HEK293 (cell line): ENCODE results near the gene SLC49A3.

Experiments used
- CTCF ChIA-PET: fragments of 350-600 bp; formaldehyde crosslinking; extraction: SDS; loops from one replicate; lab custom pipeline; 2021; ENCODE audit warnings: antibody characterized with exemption; lab: Yijun Ruan, JAX
- POLR2A ChIA-PET: fragments of 300-600 bp; formaldehyde crosslinking; extraction: SDS; loops from one replicate; lab custom pipeline; 2020; ENCODE audit warnings: antibody characterized with exemption, inconsistent platforms; lab: Yijun Ruan, JAX
- H3K27ac ChIP-seq: fragments of 200-500 bp; sonication (Bioruptor generic); 2 replicates; pipeline ENCODE4 v1.5.1; 2014; ENCODE audit warnings: low read depth, low read length, control low read depth, inconsistent platforms; ENCODE audit errors: extremely low read depth
- H3K36me3 ChIP-seq, 2 experiments: fragments of 200-500 bp in 1 of 2; sonication (Bioruptor generic) in 1 of 2; 1 replicate in 1 of 2; 2 replicates in 1 of 2; pipeline ENCODE4 v1.5.1; 2014 to 2017; ENCODE audit warnings: inconsistent platforms in 2 of 2, low read length in 2 of 2; ENCODE audit not compliant: control insufficient read depth in 2 of 2, insufficient read depth in 1 of 2
- H3K4me1 ChIP-seq: fragments of 200-500 bp; sonication (Bioruptor generic); 2 replicates; pipeline ENCODE4 v1.5.1; 2014; ENCODE audit warnings: mild to moderate bottlenecking, low read length, inconsistent platforms; ENCODE audit not compliant: control insufficient read depth, insufficient read depth
- H3K4me3 ChIP-seq: 2 replicates; pipeline ENCODE4 v1.5.1; 2011; ENCODE audit warnings: low read depth, mild to moderate bottlenecking, control low read depth, low read length, moderate library complexity
- H3K9me3 ChIP-seq: fragments of 200-500 bp; sonication (Bioruptor generic); 2 replicates; pipeline ENCODE4 v1.5.1; 2014; ENCODE audit warnings: low read depth, low read length, inconsistent platforms; ENCODE audit not compliant: control insufficient read depth, insufficient read depth
- GFI1B ChIP-seq: fragments of 450-650 bp; formaldehyde crosslinking; IDR thresholded peaks from 2 replicates; pipeline ENCODE4 v1.5.1; 2016; ENCODE audit warnings: missing biosample characterization, missing genetic modification characterization
- GLI2 ChIP-seq: fragments of 450-650 bp; formaldehyde crosslinking; IDR thresholded peaks from 2 replicates; pipeline ENCODE4; 2017; ENCODE audit warnings: missing biosample characterization, missing genetic modification characterization, low read depth, borderline replicate concordance
- GLIS1 ChIP-seq: fragments of 450-650 bp; formaldehyde crosslinking; IDR thresholded peaks from 2 replicates; pipeline ENCODE4 v1.5.1; 2016; ENCODE audit warnings: missing biosample characterization, missing genetic modification characterization
- HOXD13 ChIP-seq: sonication (generic); formaldehyde crosslinking; IDR thresholded peaks from 2 replicates; pipeline ENCODE4 v1.8.0; 2022; ENCODE audit warnings: missing genetic modification reagents, borderline replicate concordance
- KLF1 ChIP-seq: fragments of 450-650 bp; formaldehyde crosslinking; IDR thresholded peaks from 2 replicates; pipeline ENCODE4 v1.5.1; 2016; ENCODE audit warnings: missing biosample characterization, missing genetic modification characterization
- MYNN ChIP-seq: fragments of 450-650 bp; formaldehyde crosslinking; IDR thresholded peaks from 2 replicates; pipeline ENCODE4 v1.5.1; 2016; ENCODE audit warnings: missing biosample characterization, missing genetic modification characterization, borderline replicate concordance
- PRDM1 ChIP-seq: fragments of 450-650 bp; formaldehyde crosslinking; IDR thresholded peaks from 2 replicates; pipeline ENCODE4; 2016; ENCODE audit warnings: missing biosample characterization, missing genetic modification characterization
- ZBTB8A ChIP-seq: fragments of 450-650 bp; formaldehyde crosslinking; IDR thresholded peaks from 2 replicates; pipeline ENCODE4 v1.5.1; 2016; ENCODE audit warnings: missing biosample characterization, missing genetic modification characterization
- ZNF202 ChIP-seq: fragments of 450-650 bp; formaldehyde crosslinking; IDR thresholded peaks from 2 replicates; pipeline ENCODE4 v1.5.1; 2016; ENCODE audit warnings: missing biosample characterization, missing genetic modification characterization, borderline replicate concordance
- ZNF335 ChIP-seq: fragments of 450-650 bp; formaldehyde crosslinking; conservative IDR thresholded peaks from 2 replicates; pipeline ENCODE4 v1.5.1; 2016; ENCODE audit warnings: missing biosample characterization, missing genetic modification characterization
- ZNF362 ChIP-seq: fragments of 450-650 bp; formaldehyde crosslinking; IDR thresholded peaks from 2 replicates; pipeline ENCODE4 v1.5.1; 2016; ENCODE audit warnings: missing biosample characterization, missing genetic modification characterization
- ZNF580 ChIP-seq: fragments of 450-650 bp; formaldehyde crosslinking; IDR thresholded peaks from 2 replicates; pipeline ENCODE4 v1.5.1; 2016; ENCODE audit warnings: missing biosample characterization, missing genetic modification characterization
- ZNF596 ChIP-seq: fragments of 450-650 bp; IDR thresholded peaks from 2 replicates; pipeline ENCODE4 v1.5.0; 2018; ENCODE audit warnings: missing biosample characterization, mild to moderate bottlenecking, missing genetic modification characterization, moderate library complexity
- ZNF629 ChIP-seq: fragments of 450-650 bp; formaldehyde crosslinking; IDR thresholded peaks from 2 replicates; pipeline ENCODE4 v1.5.1; 2017; ENCODE audit warnings: missing biosample characterization, missing genetic modification characterization
- ZNF670 ChIP-seq: fragments of 450-650 bp; formaldehyde crosslinking; IDR thresholded peaks from 2 replicates; pipeline ENCODE4 v1.5.1; 2016; ENCODE audit warnings: missing biosample characterization, missing genetic modification characterization, low read depth
- ZNF701 ChIP-seq: fragments of 450-650 bp; formaldehyde crosslinking; IDR thresholded peaks from 2 replicates; pipeline ENCODE4 v1.5.1; 2016; ENCODE audit warnings: missing biosample characterization, missing genetic modification characterization
- ZSCAN30 ChIP-seq: fragments of 450-650 bp; IDR thresholded peaks from 2 replicates; pipeline ENCODE4 v1.5.1; 2018; ENCODE audit warnings: missing biosample characterization, mild to moderate bottlenecking, missing genetic modification characterization, moderate library complexity
- TF ChIP-seq, protein P1 (sequence below): fragments of 450-650 bp; formaldehyde crosslinking; IDR thresholded peaks from 2 replicates; pipeline ENCODE4 v1.5.1; 2016; ENCODE audit warnings: missing biosample characterization, missing genetic modification characterization
- TF ChIP-seq, protein P2 (sequence below): fragments of 450-650 bp; formaldehyde crosslinking; IDR thresholded peaks from 2 replicates; pipeline ENCODE4 v1.5.1; 2016; ENCODE audit warnings: missing biosample characterization, missing genetic modification characterization
- TF ChIP-seq, protein P3 (sequence below): fragments of 450-650 bp; formaldehyde crosslinking; IDR thresholded peaks from 2 replicates; pipeline ENCODE4 v1.5.1; 2017; ENCODE audit warnings: missing biosample characterization, missing genetic modification characterization
- TF ChIP-seq, protein P4 (sequence below): fragments of 450-650 bp; formaldehyde crosslinking; conservative IDR thresholded peaks from 2 replicates; pipeline ENCODE4 v1.5.1; 2016; ENCODE audit warnings: low read depth, missing biosample characterization, missing genetic modification characterization

The SLC49A3 gene

GRCh38 chr4:661881-662761 lies 26.8 kb downstream of the SLC49A3 start (continued):
- TF ChIP-seq, protein P1, sequence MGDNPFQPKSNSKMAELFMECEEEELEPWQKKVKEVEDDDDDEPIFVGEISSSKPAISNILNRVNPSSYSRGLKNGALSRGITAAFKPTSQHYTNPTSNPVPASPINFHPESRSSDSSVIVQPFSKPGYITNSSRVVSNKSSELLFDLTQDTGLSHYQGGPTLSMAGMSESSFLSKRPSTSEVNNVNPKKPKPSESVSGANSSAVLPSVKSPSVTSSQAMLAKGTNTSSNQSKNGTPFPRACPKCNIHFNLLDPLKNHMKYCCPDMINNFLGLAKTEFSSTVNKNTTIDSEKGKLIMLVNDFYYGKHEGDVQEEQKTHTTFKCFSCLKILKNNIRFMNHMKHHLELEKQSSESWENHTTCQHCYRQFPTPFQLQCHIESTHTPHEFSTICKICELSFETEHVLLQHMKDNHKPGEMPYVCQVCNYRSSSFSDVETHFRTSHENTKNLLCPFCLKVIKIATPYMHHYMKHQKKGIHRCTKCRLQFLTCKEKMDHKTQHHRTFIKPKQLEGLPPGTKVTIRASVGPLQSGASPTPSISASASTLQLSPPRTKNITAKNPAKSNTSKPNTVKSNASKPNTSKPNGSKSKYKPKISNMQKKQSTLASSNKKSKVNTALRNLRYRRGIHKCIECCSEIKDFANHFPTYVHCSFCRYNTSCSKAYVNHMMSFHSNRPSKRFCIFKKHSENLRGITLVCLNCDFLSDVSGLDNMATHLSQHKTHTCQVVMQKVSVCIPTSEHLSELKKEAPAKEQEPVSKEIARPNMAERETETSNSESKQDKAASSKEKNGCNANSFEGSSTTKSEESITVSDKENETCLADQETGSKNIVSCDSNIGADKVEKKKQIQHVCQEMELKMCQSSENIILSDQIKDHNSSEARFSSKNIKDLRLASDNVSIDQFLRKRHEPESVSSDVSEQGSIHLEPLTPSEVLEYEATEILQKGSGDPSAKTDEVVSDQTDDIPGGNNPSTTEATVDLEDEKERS: no peak
- no peak for TF ChIP-seq ZBTB8A (tag by site-specific recombination)
- TF ChIP-seq KLF1: no peak

DNA sequence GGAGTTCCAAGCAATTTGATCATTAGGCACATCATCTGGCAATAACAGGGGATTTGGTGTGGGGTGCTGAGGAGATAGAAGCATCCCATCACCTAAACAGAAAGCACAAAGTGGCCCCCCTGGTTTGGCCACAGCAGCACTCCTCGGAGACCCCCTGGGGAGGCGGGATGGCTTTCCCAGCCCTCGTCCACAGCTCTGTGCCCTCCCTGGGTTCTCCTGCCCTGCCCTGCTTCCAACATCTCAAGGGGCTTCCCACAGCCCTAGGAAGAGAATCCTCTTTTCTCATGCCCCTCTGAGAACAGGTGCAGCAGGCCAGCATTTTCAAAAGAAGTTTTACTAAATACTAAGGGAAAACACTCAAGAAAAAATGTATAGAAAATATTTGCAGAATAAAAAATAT lies 27.7 kb downstream of the SLC49A3 start:
- TF ChIP-seq ZNF202 (no peak), ZNF362 (no peak), GLIS1 (0 out of 2 replicates have a peak, but pooled peaks have one; percentile 14), GLI2 (no peak)
- TF ChIP-seq, protein P2, sequence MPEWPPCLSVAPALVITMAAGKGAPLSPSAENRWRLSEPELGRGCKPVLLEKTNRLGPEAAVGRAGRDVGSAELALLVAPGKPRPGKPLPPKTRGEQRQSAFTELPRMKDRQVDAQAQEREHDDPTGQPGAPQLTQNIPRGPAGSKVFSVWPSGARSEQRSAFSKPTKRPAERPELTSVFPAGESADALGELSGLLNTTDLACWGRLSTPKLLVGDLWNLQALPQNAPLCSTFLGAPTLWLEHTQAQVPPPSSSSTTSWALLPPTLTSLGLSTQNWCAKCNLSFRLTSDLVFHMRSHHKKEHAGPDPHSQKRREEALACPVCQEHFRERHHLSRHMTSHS: no peak
- TF ChIP-seq, protein P3, sequence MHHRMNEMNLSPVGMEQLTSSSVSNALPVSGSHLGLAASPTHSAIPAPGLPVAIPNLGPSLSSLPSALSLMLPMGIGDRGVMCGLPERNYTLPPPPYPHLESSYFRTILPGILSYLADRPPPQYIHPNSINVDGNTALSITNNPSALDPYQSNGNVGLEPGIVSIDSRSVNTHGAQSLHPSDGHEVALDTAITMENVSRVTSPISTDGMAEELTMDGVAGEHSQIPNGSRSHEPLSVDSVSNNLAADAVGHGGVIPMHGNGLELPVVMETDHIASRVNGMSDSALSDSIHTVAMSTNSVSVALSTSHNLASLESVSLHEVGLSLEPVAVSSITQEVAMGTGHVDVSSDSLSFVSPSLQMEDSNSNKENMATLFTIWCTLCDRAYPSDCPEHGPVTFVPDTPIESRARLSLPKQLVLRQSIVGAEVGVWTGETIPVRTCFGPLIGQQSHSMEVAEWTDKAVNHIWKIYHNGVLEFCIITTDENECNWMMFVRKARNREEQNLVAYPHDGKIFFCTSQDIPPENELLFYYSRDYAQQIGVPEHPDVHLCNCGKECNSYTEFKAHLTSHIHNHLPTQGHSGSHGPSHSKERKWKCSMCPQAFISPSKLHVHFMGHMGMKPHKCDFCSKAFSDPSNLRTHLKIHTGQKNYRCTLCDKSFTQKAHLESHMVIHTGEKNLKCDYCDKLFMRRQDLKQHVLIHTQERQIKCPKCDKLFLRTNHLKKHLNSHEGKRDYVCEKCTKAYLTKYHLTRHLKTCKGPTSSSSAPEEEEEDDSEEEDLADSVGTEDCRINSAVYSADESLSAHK (tag by site-specific recombination): no peak
- CTCF ChIA-PET: no interaction called here
- Histone ChIP-seq H3K36me3 (no peaks in the 10 kb centered on the region), H3K4me1 (no peaks in the 10 kb centered on the region), H3K9me3 (no peaks in the 10 kb centered on the region), H3K27ac (no peak overlapping the region), H3K4me3 (no peak overlapping the region)
- POLR2A ChIA-PET: no interaction called here

GRCh38 chr4:660401-660800 lies 28.6 kb downstream of the SLC49A3 start:
- Histone ChIP-seq H3K36me3 (no peaks in the 10 kb centered on the region), H3K4me1 (no peaks in the 10 kb centered on the region), H3K27ac (no peak overlapping the region), H3K4me3 (no peak overlapping the region), H3K9me3 (no peaks in the 10 kb centered on the region)
- CTCF ChIA-PET: no interaction called here
- POLR2A ChIA-PET: no interaction called here
- TF ChIP-seq, protein P4, sequence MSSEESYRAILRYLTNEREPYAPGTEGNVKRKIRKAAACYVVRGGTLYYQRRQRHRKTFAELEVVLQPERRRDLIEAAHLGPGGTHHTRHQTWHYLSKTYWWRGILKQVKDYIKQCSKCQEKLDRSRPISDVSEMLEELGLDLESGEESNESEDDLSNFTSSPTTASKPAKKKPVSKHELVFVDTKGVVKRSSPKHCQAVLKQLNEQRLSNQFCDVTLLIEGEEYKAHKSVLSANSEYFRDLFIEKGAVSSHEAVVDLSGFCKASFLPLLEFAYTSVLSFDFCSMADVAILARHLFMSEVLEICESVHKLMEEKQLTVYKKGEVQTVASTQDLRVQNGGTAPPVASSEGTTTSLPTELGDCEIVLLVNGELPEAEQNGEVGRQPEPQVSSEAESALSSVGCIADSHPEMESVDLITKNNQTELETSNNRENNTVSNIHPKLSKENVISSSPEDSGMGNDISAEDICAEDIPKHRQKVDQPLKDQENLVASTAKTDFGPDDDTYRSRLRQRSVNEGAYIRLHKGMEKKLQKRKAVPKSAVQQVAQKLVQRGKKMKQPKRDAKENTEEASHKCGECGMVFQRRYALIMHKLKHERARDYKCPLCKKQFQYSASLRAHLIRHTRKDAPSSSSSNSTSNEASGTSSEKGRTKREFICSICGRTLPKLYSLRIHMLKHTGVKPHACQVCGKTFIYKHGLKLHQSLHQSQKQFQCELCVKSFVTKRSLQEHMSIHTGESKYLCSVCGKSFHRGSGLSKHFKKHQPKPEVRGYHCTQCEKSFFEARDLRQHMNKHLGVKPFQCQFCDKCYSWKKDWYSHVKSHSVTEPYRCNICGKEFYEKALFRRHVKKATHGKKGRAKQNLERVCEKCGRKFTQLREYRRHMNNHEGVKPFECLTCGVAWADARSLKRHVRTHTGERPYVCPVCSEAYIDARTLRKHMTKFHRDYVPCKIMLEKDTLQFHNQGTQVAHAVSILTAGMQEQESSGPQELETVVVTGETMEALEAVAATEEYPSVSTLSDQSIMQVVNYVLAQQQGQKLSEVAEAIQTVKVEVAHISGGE (tag by site-specific recombination): no peak
- no peak for TF ChIP-seq PRDM1
- TF ChIP-seq MYNN (tag by site-specific recombination): no peak
- no peak for TF ChIP-seq ZNF701 (tag by site-specific recombination)
- no peak for TF ChIP-seq GFI1B (tag by site-specific recombination)
- no peak for TF ChIP-seq ZBTB8A (tag by site-specific recombination)
- TF ChIP-seq HOXD13 (CRISPR knock-in tag): no peak
- no peak for TF ChIP-seq ZNF335 (tag by site-specific recombination)
- no peak for TF ChIP-seq ZNF580 (tag by site-specific recombination)
- TF ChIP-seq ZNF596 (tag by site-specific recombination): no peak
- TF ChIP-seq ZSCAN30 (tag by site-specific recombination): no peak
- no peak for TF ChIP-seq ZNF629
- no peak for TF ChIP-seq ZNF670 (tag by site-specific recombination)
- no peak for TF ChIP-seq KLF1
